Vagina (tissue), 2 donors: ENCODE data around the gene KCNT2.

ENCODE experiments used
- POLR2A ChIP-seq, 2 donors: fragments of 450-650 bp; IDR thresholded peaks; one replicate each; pipeline ENCODE4 v1.6.1; 2017; ENCODE audit warnings: antibody characterized with exemption in 2 of 2, mild to moderate bottlenecking in 2 of 2, moderate library complexity in 2 of 2
- POLR2AphosphoS5 ChIP-seq, 2 donors: sonication (generic); formaldehyde crosslinking; IDR thresholded peaks; one replicate each; pipeline ENCODE4 v1.9.0; 2017; ENCODE audit warnings: antibody characterized with exemption in 2 of 2, mild to moderate bottlenecking in 2 of 2, low read depth in 1 of 2; ENCODE audit not compliant: insufficient read depth in 1 of 2
- TF ChIP-seq, protein P1 (sequence below), 3 experiments: fragments of 450-650 bp in 2 of 3; fragments of 200-600 bp in 1 of 3; sonication (generic) in 1 of 3; IDR thresholded peaks; one replicate each; pipeline ENCODE4 v1.5.1; 2017 to 2019; ENCODE audit warnings: antibody characterized with exemption in 3 of 3, mild to moderate bottlenecking in 2 of 3, moderate library complexity in 2 of 3

DNA sequence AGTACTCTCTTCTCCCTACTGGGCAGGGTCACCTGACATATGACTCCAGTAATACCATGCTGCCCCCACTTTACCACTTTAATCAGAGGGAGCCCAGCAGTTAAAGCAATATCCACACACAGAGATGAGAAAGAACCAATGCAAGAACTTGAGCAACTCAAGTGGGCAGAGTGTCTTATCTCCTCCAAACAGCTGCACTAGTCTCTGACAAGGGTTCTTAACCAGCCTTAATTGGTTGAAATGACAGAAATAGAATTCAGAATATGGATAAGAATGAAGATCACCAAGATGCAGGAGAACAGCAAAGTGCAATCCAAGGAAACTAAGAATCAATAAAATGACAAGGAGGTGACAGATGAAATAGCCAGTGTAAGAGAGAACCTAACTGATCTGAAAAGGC is 91.0 kb downstream of the KCNT2 start:
- TF ChIP-seq, protein P1, sequence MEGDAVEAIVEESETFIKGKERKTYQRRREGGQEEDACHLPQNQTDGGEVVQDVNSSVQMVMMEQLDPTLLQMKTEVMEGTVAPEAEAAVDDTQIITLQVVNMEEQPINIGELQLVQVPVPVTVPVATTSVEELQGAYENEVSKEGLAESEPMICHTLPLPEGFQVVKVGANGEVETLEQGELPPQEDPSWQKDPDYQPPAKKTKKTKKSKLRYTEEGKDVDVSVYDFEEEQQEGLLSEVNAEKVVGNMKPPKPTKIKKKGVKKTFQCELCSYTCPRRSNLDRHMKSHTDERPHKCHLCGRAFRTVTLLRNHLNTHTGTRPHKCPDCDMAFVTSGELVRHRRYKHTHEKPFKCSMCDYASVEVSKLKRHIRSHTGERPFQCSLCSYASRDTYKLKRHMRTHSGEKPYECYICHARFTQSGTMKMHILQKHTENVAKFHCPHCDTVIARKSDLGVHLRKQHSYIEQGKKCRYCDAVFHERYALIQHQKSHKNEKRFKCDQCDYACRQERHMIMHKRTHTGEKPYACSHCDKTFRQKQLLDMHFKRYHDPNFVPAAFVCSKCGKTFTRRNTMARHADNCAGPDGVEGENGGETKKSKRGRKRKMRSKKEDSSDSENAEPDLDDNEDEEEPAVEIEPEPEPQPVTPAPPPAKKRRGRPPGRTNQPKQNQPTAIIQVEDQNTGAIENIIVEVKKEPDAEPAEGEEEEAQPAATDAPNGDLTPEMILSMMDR (IDR thresholded peaks at IDR 0.05), result no peak
- TF ChIP-seq POLR2A (IDR thresholded peaks at IDR 0.05) (no peak), POLR2AphosphoS5 (IDR thresholded peaks at IDR 0.05; ENCODE audit: insufficient read depth in 1 of 2, low read depth in 1 of 2) (no peak)
